ENCODE measurements around the gene NPTN.

- TF ChIP-seq CTCF (IDR thresholded peaks at IDR 0.05) (no peak), POLR2A (IDR thresholded peaks at IDR 0.05) (no peak)
Observed at GRCh38 chr15:73515527-73515926, 117.7 kb downstream of the NPTN start.

Data from adrenal gland (tissue), 5 donors.